Measurements from ENCODE around the gene RAET1G.

DNA sequence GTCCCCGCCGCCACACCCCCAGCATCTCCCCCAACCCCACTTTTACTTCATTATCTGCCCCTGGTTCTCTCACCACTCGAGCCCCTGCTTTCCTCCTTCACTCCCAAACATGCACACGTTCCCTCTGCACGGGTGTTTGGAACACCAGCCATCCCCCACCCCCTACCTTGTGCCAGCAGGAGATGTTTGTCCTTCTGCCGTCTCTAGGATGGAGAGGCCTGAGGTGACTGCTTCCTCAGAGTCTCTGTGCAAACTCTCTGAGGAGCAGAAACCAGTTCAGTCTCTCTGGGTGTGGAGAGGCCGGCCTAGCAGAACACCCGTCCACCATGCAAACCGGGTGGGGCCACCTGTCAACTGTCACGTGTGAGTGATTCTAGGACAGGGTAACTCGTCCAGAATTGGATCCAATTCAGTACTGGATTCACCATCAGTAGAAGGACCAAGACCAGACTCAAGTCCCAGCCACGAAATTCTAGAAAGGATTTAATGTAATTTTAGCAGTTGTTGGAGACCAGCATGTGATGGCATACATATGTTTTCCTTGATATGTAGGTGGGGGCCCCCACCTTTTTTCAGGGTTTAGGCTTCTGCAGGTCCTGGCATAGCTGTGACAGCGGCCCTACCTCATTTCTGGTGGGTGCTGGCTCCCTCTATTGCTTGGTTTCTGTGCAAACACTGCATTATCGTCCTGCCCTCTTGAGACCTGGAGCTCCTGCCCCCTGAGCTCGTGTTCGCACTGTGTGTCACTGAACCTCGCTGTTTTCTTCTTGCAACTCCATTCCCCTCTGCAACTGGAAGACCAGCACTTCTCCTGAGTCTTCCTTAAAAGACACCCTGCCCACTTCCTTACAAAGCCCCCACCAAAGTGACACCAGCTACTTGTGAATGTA, 24.8 kb downstream of the RAET1G start, which contains the start of gene RAET1E:
- TF ChIP-seq, protein P1, sequence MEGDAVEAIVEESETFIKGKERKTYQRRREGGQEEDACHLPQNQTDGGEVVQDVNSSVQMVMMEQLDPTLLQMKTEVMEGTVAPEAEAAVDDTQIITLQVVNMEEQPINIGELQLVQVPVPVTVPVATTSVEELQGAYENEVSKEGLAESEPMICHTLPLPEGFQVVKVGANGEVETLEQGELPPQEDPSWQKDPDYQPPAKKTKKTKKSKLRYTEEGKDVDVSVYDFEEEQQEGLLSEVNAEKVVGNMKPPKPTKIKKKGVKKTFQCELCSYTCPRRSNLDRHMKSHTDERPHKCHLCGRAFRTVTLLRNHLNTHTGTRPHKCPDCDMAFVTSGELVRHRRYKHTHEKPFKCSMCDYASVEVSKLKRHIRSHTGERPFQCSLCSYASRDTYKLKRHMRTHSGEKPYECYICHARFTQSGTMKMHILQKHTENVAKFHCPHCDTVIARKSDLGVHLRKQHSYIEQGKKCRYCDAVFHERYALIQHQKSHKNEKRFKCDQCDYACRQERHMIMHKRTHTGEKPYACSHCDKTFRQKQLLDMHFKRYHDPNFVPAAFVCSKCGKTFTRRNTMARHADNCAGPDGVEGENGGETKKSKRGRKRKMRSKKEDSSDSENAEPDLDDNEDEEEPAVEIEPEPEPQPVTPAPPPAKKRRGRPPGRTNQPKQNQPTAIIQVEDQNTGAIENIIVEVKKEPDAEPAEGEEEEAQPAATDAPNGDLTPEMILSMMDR (IDR thresholded peaks at IDR 0.05), result peak; percentile 32; the same call in 2 of the 3 replicates
- TF ChIP-seq ZFP36 (IDR thresholded peaks at IDR 0.05; ENCODE audit: borderline replicate concordance, partially characterized antibody) (no peak), JUN (IDR thresholded peaks at IDR 0.05) (no peak), POLR2A (IDR thresholded peaks at IDR 0.05; ENCODE audit: low read length) (no peak), RCOR1 (IDR thresholded peaks at IDR 0.05; ENCODE audit: low read depth, low read length) (no peak), MAX (IDR thresholded peaks at IDR 0.05) (no peak), ZSCAN20 (CRISPR knock-in tag; IDR thresholded peaks at IDR 0.05) (no peak), CHD4 (IDR thresholded peaks at IDR 0.05; ENCODE audit: borderline replicate concordance) (no peak), MAZ (IDR thresholded peaks at IDR 0.05; ENCODE audit: borderline replicate concordance, low read depth, low read length) (no peak), EP300 (IDR thresholded peaks at IDR 0.05) (no peak), CEBPB (IDR thresholded peaks at IDR 0.05) (no peak)
- TF ChIP-seq, protein P2, sequence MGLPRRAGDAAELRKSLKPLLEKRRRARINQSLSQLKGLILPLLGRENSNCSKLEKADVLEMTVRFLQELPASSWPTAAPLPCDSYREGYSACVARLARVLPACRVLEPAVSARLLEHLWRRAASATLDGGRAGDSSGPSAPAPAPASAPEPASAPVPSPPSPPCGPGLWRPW (IDR thresholded peaks at IDR 0.05), result no peak
- TF ChIP-seq, protein P3, sequence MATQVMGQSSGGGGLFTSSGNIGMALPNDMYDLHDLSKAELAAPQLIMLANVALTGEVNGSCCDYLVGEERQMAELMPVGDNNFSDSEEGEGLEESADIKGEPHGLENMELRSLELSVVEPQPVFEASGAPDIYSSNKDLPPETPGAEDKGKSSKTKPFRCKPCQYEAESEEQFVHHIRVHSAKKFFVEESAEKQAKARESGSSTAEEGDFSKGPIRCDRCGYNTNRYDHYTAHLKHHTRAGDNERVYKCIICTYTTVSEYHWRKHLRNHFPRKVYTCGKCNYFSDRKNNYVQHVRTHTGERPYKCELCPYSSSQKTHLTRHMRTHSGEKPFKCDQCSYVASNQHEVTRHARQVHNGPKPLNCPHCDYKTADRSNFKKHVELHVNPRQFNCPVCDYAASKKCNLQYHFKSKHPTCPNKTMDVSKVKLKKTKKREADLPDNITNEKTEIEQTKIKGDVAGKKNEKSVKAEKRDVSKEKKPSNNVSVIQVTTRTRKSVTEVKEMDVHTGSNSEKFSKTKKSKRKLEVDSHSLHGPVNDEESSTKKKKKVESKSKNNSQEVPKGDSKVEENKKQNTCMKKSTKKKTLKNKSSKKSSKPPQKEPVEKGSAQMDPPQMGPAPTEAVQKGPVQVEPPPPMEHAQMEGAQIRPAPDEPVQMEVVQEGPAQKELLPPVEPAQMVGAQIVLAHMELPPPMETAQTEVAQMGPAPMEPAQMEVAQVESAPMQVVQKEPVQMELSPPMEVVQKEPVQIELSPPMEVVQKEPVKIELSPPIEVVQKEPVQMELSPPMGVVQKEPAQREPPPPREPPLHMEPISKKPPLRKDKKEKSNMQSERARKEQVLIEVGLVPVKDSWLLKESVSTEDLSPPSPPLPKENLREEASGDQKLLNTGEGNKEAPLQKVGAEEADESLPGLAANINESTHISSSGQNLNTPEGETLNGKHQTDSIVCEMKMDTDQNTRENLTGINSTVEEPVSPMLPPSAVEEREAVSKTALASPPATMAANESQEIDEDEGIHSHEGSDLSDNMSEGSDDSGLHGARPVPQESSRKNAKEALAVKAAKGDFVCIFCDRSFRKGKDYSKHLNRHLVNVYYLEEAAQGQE (IDR thresholded peaks at IDR 0.05), result no peak
